HepG2 (cell line): ENCODE data around the gene SHROOM1. TPM values are rescaled to one million over a fixed set of nuclear protein-coding genes. Genes with fewer than 3 reads are reported as not detected.

Experiments
- CCAR2 ChIP-seq: fragments of 200-400 bp; formaldehyde crosslinking; optimal IDR thresholded peaks from 2 replicates; pipeline ENCODE3; 2018; ENCODE audit warnings: low read depth, mild to moderate bottlenecking, low read length, moderate library complexity
- DNMT3B ChIP-seq: conservative IDR thresholded peaks from 2 replicates; pipeline ENCODE4 v1.6.1; 2016; ENCODE audit warnings: missing biosample characterization, control low read depth
- FLYWCH1 ChIP-seq: sonication (generic); formaldehyde crosslinking; IDR thresholded peaks from 2 replicates; pipeline ENCODE4 v1.8.1; 2023; ENCODE audit warnings: mild to moderate bottlenecking, missing genetic modification reagents
- GABPB1 ChIP-seq: IDR thresholded peaks from 2 replicates; pipeline ENCODE4 v1.6.1; 2016; ENCODE audit warnings: mild to moderate bottlenecking, missing genetic modification reagents, moderate library complexity, missing compliant biosample characterization
- IKZF5 ChIP-seq: IDR thresholded peaks from 2 replicates; pipeline ENCODE4 v1.6.1; 2018; ENCODE audit warnings: missing genetic modification reagents, mild to moderate bottlenecking, missing compliant biosample characterization
- JARID2 ChIP-seq: sonication (generic); formaldehyde crosslinking; IDR thresholded peaks from 2 replicates; pipeline ENCODE4 v1.8.1; 2023; ENCODE audit warnings: missing genetic modification reagents, inconsistent platforms; ENCODE audit not compliant: insufficient replicate concordance
- PPARG ChIP-seq: conservative IDR thresholded peaks from 2 replicates; pipeline ENCODE4 v1.6.1; 2016; ENCODE audit warnings: missing biosample characterization, missing genetic modification reagents
- PRPF4 ChIP-seq: fragments of 200-400 bp; formaldehyde crosslinking; IDR thresholded peaks from 2 replicates; pipeline ENCODE4 v1.6.1; 2016; ENCODE audit warnings: low read length, low read depth; ENCODE audit not compliant: poor library complexity, severe bottlenecking
- RARA ChIP-seq: IDR thresholded peaks from 2 replicates; pipeline ENCODE4 v1.6.1; 2016; ENCODE audit warnings: missing genetic modification reagents, missing compliant biosample characterization
- TBX2 ChIP-seq: sonication (generic); formaldehyde crosslinking; IDR thresholded peaks from 2 replicates; pipeline ENCODE4 v1.5.0; 2020; ENCODE audit warnings: missing genetic modification reagents, mild to moderate bottlenecking, borderline replicate concordance
- TSC22D2 ChIP-seq: sonication (generic); formaldehyde crosslinking; IDR thresholded peaks from 2 replicates; pipeline ENCODE4 v1.5.1; 2020; ENCODE audit warnings: missing genetic modification reagents, mild to moderate bottlenecking, borderline replicate concordance
- ZC3H4 ChIP-seq: sonication (generic); formaldehyde crosslinking; IDR thresholded peaks from 2 replicates; pipeline ENCODE4 v1.4.0; 2020; ENCODE audit warnings: missing genetic modification reagents, borderline replicate concordance
- ZNF687 ChIP-seq: sonication (generic); formaldehyde crosslinking; IDR thresholded peaks from 2 replicates; pipeline ENCODE4 v1.5.1; 2020; ENCODE audit warnings: mild to moderate bottlenecking, missing genetic modification reagents, moderate library complexity
- ZNF792 ChIP-seq: IDR thresholded peaks from 2 replicates; pipeline ENCODE4 v1.6.1; 2016
- polyA plus RNA-seq, 8 experiments: library from polyadenylated mRNA; depleted of rRNA in 3 of 8; stranded (reverse) in 7 of 8; unstranded in 1 of 8; fragments of >200 nt; fragmentation: Illumina TruSeq in 4 of 8; extraction: Trizol in 4 of 8; gene quantifications; 2 replicates each; pipeline versions ENCODE4 v1.2.1 to v1.2.3, GENCODE V29; 2011 to 2016; ENCODE audit warnings: low read depth in 4 of 8, missing spikeins in 1 of 8, mixed read lengths in 1 of 8; ENCODE audit not compliant: insufficient read depth in 1 of 8
- total RNA-seq, 5 experiments: library from RNA; depleted of rRNA; stranded (reverse); fragments of >200 nt; fragmentation: Illumina TruSeq; extraction: Trizol; gene quantifications; 2 replicates each; pipeline ENCODE4 v1.2.3, GENCODE V29; 2016; ENCODE audit warnings: low read depth in 1 of 5
- TF ChIP-seq, protein P1 (sequence below): sonication (generic); formaldehyde crosslinking; IDR thresholded peaks from 2 replicates; pipeline ENCODE4 v1.4.0; 2020; ENCODE audit warnings: missing genetic modification reagents, borderline replicate concordance
- TF ChIP-seq, protein P2 (sequence below): sonication (generic); formaldehyde crosslinking; IDR thresholded peaks from 2 replicates; pipeline ENCODE4 v1.8.0; 2022; ENCODE audit warnings: mild to moderate bottlenecking, missing genetic modification reagents, moderate library complexity
- TF ChIP-seq, protein P3 (sequence below): sonication (generic); formaldehyde crosslinking; IDR thresholded peaks from 2 replicates; pipeline ENCODE4 v1.4.0; 2020; ENCODE audit warnings: mild to moderate bottlenecking, low read depth, missing genetic modification reagents

SHROOM1 gene
- total and polyA plus RNA-seq, 2 of the 13 experiments (the other 11 are each of a cell fraction or from before 2014, with no cell fraction given), result 18.2 to 25.7 TPM

GRCh38 chr5:132820162-132820754, 10.2 kb downstream of the SHROOM1 start (continued):
- TF ChIP-seq GABPB1 (CRISPR knock-in tag), result no peak
- TF ChIP-seq RARA, result no peak
- no peak for TF ChIP-seq FLYWCH1 (CRISPR knock-in tag)
- TF ChIP-seq TSC22D2 (CRISPR knock-in tag), result 0 out of 2 replicates have a peak, but pooled peaks have one; percentile 37
- TF ChIP-seq CCAR2, result no peak
- no peak for TF ChIP-seq PPARG
- TF ChIP-seq PRPF4, result no peak
- TF ChIP-seq, protein P1, sequence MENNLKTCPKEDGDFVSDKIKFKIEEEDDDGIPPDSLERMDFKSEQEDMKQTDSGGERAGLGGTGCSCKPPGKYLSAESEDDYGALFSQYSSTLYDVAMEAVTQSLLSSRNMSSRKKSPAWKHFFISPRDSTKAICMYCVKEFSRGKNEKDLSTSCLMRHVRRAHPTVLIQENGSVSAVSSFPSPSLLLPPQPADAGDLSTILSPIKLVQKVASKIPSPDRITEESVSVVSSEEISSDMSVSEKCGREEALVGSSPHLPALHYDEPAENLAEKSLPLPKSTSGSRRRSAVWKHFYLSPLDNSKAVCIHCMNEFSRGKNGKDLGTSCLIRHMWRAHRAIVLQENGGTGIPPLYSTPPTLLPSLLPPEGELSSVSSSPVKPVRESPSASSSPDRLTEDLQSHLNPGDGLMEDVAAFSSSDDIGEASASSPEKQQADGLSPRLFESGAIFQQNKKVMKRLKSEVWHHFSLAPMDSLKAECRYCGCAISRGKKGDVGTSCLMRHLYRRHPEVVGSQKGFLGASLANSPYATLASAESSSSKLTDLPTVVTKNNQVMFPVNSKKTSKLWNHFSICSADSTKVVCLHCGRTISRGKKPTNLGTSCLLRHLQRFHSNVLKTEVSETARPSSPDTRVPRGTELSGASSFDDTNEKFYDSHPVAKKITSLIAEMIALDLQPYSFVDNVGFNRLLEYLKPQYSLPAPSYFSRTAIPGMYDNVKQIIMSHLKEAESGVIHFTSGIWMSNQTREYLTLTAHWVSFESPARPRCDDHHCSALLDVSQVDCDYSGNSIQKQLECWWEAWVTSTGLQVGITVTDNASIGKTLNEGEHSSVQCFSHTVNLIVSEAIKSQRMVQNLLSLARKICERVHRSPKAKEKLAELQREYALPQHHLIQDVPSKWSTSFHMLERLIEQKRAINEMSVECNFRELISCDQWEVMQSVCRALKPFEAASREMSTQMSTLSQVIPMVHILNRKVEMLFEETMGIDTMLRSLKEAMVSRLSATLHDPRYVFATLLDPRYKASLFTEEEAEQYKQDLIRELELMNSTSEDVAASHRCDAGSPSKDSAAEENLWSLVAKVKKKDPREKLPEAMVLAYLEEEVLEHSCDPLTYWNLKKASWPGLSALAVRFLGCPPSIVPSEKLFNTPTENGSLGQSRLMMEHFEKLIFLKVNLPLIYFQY, result peak; percentile 28; the same call in 1 of the 2 replicates
- TF ChIP-seq JARID2 (CRISPR knock-in tag), result no peak
- TF ChIP-seq, protein P2, sequence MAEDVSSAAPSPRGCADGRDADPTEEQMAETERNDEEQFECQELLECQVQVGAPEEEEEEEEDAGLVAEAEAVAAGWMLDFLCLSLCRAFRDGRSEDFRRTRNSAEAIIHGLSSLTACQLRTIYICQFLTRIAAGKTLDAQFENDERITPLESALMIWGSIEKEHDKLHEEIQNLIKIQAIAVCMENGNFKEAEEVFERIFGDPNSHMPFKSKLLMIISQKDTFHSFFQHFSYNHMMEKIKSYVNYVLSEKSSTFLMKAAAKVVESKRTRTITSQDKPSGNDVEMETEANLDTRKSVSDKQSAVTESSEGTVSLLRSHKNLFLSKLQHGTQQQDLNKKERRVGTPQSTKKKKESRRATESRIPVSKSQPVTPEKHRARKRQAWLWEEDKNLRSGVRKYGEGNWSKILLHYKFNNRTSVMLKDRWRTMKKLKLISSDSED (CRISPR knock-in tag), result no peak
- TF ChIP-seq ZC3H4, result no peak
- peak; percentile 75; the same call in 1 of the 2 replicates for TF ChIP-seq IKZF5 (CRISPR knock-in tag)
- TF ChIP-seq TBX2 (CRISPR knock-in tag), result no peak
- no peak for TF ChIP-seq DNMT3B (CRISPR knock-in tag)
- TF ChIP-seq ZNF792 (CRISPR knock-in tag), result no peak
- TF ChIP-seq, protein P3, sequence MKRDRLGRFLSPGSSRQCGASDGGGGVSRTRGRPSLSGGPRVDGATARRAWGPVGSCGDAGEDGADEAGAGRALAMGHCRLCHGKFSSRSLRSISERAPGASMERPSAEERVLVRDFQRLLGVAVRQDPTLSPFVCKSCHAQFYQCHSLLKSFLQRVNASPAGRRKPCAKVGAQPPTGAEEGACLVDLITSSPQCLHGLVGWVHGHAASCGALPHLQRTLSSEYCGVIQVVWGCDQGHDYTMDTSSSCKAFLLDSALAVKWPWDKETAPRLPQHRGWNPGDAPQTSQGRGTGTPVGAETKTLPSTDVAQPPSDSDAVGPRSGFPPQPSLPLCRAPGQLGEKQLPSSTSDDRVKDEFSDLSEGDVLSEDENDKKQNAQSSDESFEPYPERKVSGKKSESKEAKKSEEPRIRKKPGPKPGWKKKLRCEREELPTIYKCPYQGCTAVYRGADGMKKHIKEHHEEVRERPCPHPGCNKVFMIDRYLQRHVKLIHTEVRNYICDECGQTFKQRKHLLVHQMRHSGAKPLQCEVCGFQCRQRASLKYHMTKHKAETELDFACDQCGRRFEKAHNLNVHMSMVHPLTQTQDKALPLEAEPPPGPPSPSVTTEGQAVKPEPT (CRISPR knock-in tag), result 0 out of 2 replicates have a peak, but pooled peaks have one; percentile 22
- TF ChIP-seq ZNF687 (CRISPR knock-in tag), result peak; percentile 74
